Jurkat, Clone E6-1 (cell line): Measurements from ENCODE around the gene CCDC9B. TPM values are rescaled to one million over a fixed set of nuclear protein-coding genes. Genes with fewer than 3 reads are reported as not detected.

Source experiments
- DNase-seq: peaks from one replicate; pipeline ENCODE4 v3.0.0-alpha.2; 2011; ENCODE audit warnings: low read depth, low spot score
- H3K4me3 ChIP-seq: 2 replicates; pipeline ENCODE4 v1.5.1; 2011; ENCODE audit warnings: mild to moderate bottlenecking, low read length, control low read depth, moderate library complexity
- polyA plus RNA-seq: library from polyadenylated mRNA; unstranded; fragments of >200 nt; gene quantifications from one replicate; pipeline ENCODE4 v1.2.1, GENCODE V29; 2012; ENCODE audit warnings: missing spikeins; ENCODE audit not compliant: insufficient read length, insufficient read depth

The CCDC9B gene
- 1.5 TPM for polyA plus RNA-seq

DNA sequence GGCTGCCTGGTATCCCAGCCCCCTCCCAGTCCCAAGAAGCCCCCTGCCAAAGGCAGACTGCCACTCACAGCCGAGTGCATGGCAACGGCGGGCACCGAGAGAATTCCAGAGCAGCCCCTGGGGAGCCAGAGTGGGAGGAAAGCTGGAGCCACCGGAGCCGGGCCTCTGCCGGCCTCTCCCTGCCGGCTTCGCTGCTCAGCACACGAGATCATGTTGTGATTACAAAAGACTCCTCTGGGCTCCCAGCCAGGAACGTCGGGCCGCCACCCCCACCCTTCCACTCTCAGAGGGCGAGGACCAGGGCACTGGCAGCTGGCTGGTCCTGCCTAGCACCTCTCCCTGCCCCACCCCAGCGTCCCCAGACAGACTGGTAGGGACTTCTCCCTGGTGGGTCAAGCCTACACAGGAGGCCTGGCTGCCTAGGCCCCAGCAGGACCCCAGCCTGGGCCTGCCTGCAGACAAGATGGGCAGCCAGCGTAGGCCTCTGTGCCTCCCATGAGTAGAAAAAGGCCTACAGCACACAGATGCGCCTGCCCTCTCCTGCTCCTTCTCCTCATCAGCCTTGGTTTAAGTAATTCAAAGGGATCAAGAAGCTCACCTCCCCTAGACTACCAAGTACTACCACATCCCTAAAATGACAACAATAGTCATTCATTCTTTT is at the start of gene CCDC9B:
CCDC9B (minus strand) TSS at position 200 of the 661 bp plus-strand sequence; CDS start at position 80, 120 bp downstream.
- DNase-seq = no peak
- H3K4me3 ChIP-seq = no peak within 1 kb of the TSS

DNA sequence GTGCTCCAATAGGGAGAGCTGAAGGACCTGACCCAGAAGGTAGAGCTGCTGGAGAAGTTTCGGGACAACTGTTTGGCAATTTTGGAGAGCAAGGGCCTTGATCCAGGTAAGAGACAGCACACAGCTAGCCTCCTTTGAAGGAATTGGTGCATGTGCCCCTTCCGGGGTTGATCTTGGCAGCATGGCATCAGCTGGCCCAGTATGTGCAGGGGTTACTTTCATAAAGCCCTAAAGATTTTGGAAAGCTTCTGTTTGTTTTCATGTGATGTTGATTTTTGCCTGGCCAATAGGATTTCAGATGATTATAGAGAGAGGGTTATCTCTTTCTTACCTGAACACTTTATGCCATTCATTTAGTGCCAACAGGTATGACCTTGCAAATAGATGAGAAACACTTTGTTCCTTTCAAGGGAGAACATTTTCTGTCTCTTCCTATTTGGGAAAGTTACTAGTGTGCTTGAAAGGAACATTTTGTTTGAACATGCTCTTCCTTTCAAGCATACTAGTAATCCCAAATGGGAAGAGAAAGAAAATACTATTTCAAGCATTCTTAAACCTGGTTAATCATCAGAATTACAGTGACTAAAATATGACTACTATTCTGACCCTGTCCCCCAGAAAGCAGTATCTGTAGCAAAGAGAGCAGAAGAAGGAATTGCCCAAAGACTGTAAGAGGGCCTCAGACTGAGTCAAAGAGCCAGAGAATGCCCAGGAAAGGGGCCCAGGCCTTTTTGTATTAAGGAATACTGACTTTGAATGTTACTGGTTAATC is 49.3 kb upstream of the CCDC9B start:
- no peak for DNase-seq
- H3K4me3 ChIP-seq = no peak overlapping the region

- DNase-seq = no peak
- no peak overlapping the region for H3K4me3 ChIP-seq
These were observed 48.4 kb upstream of the CCDC9B start for GRCh38 chr15:40388941-40389823.

GRCh38 chr15:40386480-40386879 is 45.7 kb upstream of the CCDC9B start:
- no peak overlapping the region for H3K4me3 ChIP-seq
- no peak for DNase-seq

GRCh38 chr15:40382580-40383456 is 42.1 kb upstream of the CCDC9B start, which contains the start of gene KNSTRN:
Gene KNSTRN, plus strand, starts transcription at chr15:40382721. Its CDS starts 115 bp downstream, at chr15:40382836.
- H3K4me3 ChIP-seq = peak within 1 kb of the TSS; percentile 96
- peak; percentile 95 for DNase-seq

DNA sequence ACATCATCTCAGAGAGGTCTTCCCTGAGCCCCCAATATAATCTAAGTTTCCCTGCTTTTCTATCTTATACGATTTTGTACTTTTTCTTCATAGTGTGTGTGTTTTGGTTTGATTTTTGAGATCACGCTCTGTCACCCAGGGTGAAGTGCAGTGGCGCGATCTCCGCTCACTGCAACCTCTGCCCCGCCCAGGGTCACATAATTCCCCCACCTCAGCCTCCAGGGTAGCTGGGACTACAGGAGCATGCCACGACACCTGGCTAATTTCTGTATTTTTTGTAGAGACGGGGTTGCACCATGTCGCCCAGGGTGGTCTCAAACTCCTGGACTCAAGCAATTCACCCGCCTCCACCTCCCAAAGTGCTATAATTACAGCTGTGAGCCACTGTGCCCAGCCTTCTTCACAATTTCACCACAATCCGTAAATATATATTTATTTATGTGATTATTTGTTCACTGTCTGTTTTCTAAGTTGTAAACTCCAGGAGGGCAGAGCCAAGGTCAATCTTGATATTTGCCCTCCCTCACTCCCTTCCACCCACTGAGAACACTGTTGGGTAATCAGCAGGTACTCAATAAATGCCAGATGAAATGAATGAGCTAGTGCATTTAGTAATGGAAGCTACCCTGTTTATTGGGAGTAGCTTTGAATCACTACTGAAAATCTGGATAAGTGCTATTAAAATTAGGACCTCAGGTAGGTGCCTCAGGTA is 41.2 kb upstream of the CCDC9B start:
- DNase-seq = no peak
- H3K4me3 ChIP-seq = no peak overlapping the region

DNA sequence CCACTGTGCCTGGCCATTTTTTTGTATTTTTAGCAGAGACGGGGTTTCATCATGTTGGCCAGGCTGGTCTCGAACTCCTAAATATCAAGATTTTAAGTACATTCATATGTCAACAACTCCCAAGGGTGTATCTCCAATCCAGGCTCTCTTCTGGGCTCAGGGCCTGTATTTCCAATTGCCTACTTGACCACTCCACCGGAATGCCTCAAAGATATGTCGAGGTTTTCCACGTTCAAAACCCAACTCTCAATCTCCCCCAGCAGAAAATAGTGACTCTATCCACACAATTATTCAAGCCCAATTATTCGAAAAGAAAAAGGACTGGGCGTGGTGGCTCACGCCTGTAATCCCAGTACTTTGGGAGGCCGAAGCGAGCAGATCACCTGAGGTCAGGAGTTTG is 39.9 kb upstream of the CCDC9B start:
- no peak for DNase-seq
- no peak overlapping the region for H3K4me3 ChIP-seq

DNA sequence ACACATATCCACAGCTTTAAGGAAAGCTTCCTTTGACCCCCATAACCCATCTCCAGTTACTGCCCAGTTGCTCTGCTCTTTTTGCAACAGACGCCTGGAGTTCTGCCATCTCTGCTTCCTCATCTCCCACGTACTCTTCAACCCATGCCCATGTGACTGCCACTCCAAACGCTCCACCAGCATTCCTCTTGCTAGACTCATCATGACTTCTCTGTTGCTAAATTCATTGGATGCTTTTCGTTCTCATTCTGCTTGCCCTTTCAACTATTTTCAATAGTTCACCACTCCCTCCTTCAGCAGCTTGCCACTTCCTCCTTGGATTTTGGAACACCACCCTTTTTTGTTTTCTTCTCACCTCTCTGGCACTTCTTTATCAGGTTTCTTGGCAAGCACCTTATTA is 39.1 kb upstream of the CCDC9B start:
- no peak for DNase-seq
- H3K4me3 ChIP-seq = no peak overlapping the region

DNA sequence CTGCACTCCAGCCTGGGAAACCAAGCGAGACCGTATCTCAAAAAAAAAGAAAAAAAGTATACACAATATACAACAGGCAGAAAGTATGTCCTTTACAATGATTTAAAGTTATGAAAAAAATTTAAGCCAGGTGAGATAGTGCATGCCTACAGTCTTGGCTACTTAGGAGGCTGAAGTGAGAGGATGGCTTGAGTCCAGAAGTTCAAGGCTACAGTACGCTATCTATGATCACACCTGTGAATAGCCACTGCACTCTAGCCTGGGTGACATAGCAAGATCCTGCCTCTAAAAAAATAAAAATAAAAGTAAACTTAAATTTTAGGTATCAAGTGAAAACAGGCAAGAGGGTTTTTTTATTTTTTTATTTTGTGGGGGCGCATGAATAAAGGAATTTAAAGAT is 38.6 kb upstream of the CCDC9B start:
- H3K4me3 ChIP-seq = no peak overlapping the region
- no peak for DNase-seq

DNA sequence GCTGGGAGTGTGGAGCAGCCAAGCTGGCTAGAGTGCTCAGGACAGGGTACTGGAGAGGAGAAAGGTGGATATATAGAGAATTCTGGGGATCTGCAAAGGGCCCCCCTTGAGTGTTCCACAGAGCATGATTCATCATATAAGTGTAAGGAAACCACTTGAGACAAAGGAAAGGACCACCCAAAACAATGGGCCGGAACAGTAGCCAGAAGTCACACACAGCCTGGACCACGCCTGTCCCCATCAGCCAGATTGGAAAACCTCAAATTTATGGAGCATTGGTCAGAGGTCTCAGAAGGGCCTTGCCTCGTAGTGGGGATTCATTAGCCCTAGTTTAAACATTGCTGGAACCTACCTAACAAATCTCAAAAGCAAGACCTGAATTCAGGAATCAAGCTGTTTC is 36.9 kb upstream of the CCDC9B start:
- DNase-seq = no peak
- H3K4me3 ChIP-seq = no peak overlapping the region

DNA sequence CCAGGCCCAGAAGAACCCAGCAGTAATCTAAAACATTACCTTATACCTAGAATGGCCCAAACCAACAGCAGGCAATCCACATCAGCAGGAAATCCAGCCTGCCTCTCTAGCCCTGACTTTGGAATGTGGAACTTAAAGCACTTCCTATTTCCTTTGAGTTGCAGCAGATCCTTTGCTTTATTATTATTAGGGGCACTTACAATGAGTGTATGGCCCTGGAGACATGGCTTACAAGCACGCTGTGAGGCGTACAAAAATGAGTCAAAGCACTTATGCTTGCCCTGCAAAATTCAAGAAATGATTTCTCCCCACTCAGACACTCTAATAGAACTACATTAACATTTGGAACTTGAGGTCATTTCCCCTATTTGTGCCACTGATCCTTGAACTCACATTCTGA is 32.2 kb upstream of the CCDC9B start:
- no peak for DNase-seq
- H3K4me3 ChIP-seq = no peak overlapping the region

DNA sequence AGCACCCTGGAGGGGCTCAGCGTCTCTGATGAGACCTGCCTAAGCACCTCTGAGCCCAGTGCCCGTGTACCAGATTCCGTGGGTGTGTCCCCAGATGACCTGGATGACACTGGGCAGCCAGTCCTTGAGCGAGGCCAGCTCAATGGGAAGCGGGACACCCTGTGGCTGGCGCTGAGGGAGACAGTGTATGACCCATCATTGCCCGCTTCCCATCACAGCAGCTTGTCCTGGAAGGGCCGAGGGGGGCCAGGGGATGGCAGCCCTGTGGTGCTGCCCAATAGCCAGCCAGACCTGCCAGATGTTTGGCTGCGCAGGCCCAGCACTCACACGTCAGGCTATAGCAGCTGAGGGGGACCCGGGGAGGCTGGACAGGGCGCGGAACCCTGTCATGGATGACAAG is 29.2 kb upstream of the CCDC9B start:
- DNase-seq = no peak
- no peak overlapping the region for H3K4me3 ChIP-seq

DNA sequence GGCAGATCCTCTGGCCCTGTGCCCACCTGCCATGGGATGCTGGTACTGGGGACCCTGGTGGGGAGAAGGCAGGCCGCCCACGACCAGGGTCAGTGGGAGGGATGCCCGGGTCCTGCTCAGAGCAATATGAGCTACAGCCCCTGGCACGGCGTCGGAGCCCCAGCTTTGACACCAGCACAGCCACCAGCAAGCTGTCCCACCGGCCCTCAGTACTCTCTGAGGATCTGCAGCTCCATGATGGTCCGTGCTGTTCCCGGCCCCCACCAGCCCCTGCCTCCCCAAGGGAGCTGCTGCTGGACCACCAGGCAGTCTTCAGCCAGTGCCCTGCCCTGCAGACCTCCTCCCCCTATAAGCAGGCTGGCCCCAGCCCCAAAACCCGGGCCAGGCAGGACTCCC is 28.7 kb upstream of the CCDC9B start:
- no peak overlapping the region for H3K4me3 ChIP-seq
- no peak for DNase-seq

- no peak overlapping the region for H3K4me3 ChIP-seq
- no peak for DNase-seq
These were observed 28.2 kb upstream of the CCDC9B start for GRCh38 chr15:40368719-40369473.

GRCh38 chr15:40367686-40368611 is 27.2 kb upstream of the CCDC9B start:
- H3K4me3 ChIP-seq = peak overlapping the region; percentile 67
- peak; percentile 87 for DNase-seq

GRCh38 chr15:40367371-40367685 is 26.6 kb upstream of the CCDC9B start:
- peak overlapping the region; percentile 67 for H3K4me3 ChIP-seq
- DNase-seq = no peak
